ENCODE data around the gene AEBP1.

DNA sequence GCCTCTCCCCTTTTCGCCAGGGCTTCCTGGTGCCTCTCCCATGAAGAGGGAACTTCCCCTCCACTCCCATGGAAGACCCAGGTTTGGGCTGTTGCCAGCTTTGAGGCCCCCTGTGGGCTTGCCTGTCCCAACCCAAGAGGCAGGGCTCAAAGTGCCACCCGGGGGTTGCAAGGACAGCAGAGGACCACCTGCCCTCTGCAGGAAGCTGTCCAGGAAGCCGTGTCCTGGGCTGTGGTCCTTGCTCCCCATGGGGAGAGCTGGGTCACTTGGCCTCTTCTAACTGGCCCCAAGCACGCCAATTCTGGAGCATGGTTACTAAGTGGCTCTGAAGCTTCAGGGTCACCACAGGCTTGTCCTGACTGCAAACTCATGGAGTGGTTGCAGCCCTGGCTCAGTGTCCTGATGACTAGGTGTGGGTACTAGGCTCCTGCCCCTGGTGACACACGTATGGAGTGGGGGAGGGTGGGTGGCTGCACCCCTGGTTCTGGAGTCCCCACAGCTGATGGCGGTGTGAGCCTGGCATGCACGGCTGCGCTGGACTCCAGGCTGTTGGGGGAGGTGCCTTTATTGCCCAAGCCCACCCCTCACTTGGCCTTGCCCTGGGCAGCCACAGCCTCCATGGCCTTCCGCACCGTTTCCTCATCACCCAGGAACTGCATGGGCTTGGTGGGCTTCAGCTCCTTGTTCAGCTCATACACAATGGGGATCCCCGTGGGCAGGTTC, 41.8 kb upstream of the AEBP1 start:
- no peak for TF ChIP-seq POLR2A (IDR thresholded peaks at IDR 0.05)
- TF ChIP-seq CTCF (IDR thresholded peaks at IDR 0.05) = no peak
